ENCODE data around the gene SLC25A26.
"Not testable (repeated sequence)": the region's sequence is repeated elsewhere in the genome, so short reads cannot be mapped to it uniquely, and the experiment has no call there.

The SLC25A26 gene, protein sequence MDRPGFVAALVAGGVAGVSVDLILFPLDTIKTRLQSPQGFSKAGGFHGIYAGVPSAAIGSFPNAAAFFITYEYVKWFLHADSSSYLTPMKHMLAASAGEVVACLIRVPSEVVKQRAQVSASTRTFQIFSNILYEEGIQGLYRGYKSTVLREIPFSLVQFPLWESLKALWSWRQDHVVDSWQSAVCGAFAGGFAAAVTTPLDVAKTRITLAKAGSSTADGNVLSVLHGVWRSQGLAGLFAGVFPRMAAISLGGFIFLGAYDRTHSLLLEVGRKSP

DNA sequence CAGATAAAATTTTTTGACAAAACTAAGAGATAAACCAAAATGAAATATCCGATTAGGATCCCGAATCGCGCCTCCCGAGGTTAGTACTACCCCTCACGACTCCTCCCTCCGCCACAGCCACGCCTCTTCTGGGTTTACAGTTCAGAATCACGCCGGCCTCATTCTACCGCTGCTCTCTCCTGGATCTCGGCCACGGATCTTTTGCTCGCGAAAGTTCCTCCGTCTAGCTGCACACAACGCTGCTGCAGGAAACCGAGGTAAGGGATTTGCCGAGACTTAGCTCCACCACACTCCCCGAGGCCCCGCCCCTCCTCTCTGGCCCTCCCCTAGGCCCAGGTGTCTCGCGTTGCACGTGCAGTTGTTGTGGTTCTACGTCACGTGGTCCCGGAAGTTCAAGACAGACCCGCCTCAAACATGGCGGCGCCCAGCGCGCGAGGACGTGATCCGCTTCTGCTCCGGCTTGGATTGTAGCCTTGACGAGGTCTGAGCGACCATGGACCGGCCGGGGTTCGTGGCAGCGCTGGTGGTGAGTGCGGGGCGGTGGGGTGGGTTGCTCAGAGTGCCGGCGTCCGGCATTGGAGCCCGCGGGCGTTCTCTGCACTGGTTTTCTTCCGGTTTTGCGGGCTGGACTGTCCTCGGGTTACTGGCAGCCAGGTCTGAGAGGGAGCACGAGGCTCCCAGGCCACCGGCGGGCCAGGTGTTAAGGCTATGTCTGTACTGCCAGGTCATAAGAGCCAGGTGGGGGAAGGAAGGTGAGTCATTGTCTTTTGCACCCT is at the start of gene SLC25A26:
SLC25A26 (plus strand) TSS at position 400 of the 776 bp plus-strand sequence; CDS start at position 494, 94 bp downstream.
- peak; percentile 74 for DNase-seq

DNA sequence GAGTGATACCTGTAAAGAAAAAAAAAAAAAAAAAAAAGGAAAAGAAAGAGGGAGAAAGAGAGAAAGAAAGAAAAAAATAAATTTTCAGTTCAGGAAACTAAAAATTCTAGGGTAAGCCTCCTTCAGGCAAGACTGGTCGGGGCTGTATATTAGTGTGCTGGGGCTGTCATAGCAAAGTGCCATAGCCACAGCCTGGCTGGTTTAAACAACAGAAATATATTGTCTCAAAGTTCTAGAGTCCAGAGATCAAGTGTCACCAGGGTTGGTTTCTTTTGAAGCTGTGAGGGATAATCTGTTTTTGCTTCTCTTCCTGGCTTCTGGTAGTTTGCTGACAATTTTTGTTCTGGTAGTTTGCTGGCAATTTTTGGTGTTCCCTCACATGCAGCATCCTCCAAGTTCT is 48.4 kb upstream of the SLC25A26 start:
- no peak for DNase-seq

DNA sequence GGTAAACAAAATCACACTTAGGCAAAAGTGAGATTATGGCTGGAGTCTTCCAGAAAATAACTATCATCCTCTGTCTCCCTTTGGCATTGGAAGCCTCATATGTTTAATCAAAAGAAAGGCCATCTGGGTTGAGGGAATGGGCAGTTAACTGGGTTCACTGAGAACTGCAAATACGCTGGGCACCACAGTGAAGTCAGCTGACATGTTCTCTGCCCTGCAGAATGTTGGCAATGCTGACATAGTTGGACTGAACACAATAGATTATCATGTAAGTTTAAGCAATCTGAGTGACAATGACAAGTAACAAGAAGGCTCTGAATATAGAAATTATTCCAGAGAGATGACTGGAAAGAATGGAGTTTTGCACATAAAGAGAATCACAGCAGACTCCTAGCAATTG is 43.8 kb upstream of the SLC25A26 start:
- DNase-seq: no peak

DNA sequence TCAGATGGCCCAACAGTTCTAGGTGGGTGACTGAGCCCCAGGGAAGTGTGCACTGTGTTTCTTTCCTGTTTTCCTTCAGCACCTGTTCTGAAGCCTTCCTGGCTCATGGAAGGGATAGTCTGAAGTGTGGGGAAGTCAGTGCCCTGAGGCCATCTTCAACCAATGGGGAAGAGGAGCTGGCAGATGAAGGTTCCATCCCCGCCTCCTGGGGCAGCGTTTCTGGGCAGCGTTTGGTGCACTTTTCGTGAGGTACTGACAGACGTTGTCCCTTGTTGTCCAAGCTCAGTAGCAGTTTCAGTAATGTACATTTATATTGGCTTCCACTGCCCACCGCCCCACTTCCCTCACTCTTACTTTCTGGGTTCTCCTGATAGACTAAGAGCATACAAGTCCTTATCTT is 42.6 kb upstream of the SLC25A26 start:
- no peak for DNase-seq

DNA sequence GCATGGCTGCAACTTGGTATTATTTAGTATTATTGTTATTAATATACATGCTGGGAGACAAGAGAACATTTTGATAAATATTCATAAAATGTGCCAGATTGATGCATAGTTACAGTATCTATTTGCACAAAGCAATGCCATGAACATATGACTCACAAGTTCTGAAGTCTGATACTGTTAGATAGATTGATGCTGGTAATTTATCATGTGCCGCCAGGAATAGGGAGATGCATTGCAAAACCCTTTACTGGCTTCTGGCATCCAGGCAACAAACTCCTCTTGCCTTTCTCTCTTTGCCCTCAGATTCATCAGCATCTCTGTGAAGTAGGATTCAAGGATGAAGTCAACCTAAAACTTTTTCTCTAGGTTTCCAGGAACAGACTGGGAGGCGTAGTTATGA is 41.0 kb upstream of the SLC25A26 start:
- no peak for DNase-seq

DNA sequence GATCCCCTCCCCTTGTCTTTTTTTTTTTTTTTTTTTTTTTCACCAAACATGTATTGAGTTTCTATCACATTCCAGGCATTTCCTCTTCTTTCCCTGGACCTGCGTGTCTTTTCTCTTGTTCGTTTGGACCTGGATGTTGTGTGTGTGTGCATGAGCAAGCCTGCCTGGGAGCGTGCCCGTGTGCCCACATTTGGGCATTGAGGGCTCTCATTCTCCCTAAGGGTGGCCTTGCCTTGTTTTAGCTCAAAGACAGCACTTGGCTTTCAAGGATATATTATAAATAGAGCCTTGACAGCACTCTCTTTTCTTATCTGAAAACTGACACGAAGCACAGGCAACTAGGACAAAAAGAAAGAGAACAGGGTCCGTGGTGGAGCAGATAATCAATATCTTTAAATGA is 39.0 kb upstream of the SLC25A26 start:
- DNase-seq: no peak

DNA sequence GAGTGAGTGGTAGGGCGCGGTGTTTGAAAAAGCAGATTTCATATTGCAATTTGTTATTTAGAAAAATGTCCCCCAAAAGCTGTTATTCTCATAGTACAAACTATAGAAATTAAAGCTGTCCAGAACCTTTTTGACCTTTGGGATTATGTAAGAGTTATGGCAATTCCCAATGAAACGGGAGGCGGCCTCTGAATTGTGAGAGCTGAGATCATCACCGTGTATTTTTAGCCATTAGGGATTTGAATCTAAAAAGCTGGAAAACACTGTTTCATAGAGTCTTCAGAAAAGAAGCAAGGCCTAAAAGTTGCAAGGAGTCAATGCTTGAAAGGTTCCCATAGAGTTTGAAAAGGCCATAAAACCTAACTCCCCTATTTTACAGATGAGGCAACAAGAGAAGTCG is 38.6 kb upstream of the SLC25A26 start:
- DNase-seq: no peak

DNA sequence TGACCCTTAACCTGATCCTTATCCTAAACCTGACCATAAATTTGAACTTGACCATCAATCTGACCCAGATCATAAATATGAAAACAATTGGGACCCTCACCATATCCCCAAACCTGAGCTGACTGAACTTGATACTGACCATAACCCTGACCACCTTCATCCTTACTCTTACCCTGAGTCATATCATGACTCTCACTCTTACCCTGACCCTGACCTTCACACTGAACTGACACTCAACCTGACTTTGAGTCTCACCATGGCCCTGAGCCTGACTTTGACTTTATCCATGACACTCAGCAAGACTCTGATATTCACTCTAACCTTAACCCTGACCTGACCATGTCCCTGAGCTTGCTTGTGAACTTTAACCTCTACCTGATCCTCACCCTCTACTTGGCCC is 34.3 kb upstream of the SLC25A26 start:
- DNase-seq: no peak

DNA sequence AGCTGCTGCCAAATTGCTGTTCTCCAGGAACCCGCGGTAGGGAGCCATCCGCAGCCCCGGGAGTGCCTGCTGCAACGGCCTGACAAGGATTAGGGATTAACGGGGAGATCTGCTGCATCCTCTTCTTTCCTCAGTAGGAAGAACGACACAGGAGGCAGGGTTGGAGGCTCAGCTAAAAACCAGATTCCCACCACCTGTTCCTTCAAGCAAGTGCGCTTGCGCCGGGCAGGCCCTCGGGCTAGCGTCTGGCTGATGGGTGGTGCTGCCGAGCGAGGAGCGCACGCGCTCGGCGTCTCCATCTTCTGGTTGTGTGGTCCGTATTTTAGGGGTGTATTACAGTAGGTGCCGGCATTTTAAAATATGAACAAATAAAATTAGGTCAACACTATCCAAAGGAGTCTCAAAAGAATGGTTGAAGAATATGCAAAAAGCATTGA is 25.4 kb upstream of the SLC25A26 start:
- DNase-seq: no peak

DNA sequence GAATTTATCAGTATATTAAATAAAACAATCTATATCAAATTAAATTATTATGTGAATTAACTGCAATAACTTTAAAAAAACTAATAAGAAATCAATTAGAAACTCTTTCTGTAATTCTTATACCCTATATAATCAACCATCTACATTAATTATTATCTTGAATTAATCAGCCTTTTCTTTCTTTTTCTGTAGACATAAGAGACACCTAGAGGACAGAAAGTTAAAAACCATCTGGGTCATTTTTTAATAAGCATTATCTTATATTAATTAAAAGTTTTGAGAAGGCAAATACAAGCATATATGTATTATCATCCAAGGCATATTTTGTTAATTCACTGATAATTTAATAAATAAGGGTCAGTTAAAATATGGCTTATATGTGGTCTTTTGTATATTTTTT is 24.2 kb upstream of the SLC25A26 start:
- no peak for DNase-seq

DNA sequence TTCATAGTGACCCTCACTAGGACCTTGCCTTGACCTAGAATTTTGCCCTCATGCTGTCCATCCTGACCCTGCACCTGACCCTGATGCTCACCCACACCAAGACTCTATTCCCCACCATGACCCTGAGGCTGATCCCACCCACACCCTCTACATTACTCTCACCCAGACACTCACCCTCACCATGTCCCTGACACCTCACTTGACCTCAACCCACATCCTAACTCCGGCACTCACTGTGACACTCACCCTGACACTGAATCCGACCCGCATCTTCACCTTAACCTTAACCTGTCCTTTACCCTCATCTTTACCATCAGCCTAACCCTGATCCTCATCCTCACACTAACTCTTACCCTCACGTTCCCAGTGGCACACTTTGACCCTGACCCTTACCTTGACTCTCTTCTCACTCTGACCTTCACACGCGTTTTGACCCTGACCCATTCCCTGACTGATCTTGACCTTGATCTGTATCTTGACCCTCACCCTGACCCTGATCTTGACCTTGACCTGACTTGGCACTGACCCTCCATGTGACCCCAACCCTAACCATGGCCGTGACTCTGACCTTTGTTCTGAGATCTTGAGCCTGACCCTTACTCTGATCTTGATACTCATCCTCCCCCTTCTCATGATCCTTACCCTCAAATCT is 22.2 kb upstream of the SLC25A26 start:
- DNase-seq: no peak

DNA sequence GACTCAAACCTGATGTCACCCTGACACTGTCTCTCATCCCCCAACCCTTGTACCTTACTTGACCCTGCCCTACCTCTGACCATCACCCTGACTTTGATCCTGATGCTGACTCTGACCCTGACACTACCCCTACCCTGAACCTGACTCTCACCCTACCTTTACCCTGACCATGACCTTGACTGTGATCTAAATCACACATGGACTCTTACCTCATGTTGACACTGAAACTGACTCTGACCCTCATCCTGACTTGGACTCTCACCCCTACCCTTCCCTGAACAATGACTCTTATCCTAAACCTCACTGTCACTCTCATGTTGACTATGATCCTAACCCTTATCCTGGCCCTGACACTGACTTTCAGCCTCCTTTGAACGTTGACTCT is 21.7 kb upstream of the SLC25A26 start:
- no peak for DNase-seq

DNA sequence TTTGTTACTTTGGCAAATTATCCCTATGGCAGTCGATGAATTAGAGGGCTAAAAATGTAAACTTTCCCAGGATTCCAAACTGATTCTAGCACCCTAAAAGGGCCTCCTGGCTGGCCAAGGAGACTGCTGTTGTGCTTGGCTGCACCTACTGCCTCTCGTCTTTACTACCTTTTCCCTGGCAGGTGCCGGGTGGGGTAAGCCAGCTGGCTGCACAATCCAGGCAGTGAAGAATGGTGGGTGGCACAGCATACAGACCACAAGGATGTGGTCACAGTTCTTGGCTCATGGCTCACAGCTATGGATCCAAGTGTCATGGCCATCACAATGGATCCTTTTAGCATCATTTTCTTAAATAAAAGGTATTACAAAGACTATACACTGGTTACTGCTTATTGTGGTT is 20.7 kb upstream of the SLC25A26 start:
- DNase-seq: no peak

DNA sequence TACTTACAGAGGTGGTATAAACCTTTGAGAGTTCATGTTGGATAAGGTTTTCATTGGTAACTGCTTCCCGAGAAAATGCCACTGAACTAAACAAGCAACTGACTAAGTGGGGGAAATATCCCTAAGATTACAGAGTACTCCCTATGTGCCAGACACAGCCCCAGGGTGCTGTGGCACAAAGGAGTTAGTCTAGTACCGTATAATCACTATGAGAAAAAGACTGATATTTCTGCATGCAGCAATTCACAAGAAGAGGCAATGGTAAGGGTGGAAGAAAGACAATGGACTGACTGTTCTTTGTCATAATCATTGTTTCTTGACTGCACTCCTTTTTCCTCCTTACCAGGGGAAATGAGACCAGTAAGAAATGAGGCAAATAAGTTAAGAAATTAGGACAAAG is 20.0 kb upstream of the SLC25A26 start:
- DNase-seq: no peak

DNA sequence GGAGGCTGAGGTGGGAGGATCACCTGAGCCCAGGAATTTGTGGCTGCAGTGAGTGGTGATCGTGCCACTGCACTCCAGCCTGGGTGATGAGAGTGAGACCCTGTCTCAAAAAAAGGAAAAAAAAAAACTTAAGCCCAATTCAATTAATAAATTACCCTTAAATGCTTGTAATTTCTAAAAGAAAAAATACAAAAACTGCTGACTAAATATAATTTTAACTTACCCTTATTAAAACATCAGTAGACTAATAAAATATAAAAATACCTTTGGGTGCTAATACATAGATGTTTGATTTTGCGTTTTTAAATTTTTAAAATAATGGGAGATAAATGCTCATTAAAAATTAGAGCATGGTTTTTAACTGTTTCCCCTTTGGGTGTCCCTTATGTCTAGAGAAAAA is 17.5 kb upstream of the SLC25A26 start:
- no peak for DNase-seq

DNA sequence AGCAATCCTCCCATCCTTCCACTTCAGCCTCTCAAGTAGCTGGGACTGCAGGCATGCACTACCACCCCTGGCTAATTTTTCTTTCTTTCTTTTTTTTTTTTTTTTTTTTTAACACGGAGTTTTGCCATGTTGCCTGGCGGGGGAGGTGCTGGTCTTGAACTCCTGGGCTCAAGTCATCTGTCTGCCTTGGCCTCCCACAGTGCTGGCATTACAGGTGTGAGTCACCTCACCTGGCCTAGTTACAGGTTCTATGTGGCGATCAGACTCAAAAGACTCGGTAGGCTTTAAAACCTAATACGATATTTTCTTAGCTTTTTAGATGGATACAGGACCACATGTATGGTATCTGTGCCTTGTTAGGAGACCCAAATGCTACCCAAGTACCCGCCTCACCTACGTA is 14.0 kb upstream of the SLC25A26 start:
- no peak for DNase-seq

DNA sequence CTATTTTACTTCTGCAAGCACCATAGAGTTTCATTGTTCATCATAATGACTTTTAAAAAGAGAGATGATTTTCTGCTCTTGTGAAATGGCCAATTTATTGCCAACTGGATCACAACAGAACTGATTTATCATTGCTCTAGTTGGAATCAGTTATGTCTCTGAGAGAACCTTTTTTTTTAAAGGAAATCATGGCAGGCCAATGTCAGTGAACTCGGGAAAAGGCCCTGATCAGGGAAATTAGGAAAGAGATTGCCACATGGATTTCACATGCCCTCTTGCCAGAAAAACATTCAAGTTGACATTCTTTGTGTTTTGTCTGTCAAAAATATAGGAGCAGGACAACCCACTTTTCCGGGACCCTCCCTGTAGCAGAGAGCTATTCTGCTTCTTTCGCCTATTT is 12.6 kb upstream of the SLC25A26 start:
- no peak for DNase-seq

DNA sequence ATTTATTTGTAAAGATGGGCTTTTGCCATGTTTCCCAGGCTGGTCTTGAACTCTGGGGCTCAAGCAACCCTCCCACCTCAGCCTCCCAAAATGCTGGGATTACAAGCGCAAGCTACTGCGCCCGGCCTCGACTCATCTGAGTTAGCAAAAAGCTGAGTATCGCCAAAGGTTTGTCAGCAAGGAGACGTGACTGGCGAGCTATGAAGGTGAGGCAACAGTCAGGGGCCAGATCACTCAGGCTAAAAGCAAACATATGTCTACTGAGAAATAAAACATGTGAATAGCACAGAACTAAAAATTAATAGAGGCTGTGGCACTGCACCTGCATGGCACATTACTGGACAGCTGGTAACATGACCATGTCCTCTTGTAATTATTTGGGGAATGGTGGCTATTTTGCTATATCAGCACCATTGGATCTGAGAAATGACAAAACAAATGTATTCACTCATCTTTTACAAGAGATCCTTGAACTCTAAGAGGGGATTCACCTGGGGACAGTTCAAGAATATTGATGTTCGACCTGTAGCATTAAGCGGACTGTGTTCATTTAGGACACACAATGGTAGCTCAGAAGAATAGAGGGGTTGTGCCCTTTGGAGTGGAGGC is 10.0 kb upstream of the SLC25A26 start:
- DNase-seq: no peak

DNA sequence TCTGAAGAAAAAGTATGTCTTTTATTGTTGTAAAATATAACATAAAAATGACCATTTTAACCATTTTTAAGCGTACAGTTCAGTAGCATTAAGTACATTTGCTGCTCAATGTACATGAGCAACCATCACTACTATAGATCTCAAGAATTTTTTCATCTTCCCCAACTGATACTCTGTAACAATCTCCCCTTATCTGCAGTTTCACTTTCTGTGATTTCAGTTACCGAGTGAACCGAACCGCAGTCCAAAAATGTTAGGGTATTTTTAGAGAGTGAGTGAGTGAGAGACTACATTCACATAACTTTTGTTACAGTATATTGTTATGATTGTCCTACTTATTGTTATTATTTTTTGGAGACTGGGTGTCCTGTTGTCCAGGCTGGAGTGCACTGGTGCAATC is 9.0 kb upstream of the SLC25A26 start:
- no peak for DNase-seq

DNA sequence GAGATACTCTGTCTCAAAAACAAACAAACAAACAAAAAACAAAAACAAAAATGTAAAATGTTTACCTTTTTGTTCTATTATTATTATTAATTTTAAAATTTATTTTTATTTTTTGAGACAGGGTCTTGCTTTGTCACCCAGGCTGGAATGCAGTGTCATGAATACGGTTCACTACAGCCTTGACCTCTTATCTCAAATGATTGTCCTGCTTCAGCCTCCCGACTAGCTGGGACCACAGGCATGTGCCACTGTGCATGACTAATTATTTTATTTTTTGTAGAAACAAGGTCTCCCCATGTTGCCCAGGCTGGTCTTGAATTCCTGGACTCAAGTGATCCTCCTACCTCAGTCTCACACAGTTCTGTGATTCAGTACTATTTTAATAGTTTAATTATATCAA is 5.7 kb upstream of the SLC25A26 start:
- DNase-seq: no peak

DNA sequence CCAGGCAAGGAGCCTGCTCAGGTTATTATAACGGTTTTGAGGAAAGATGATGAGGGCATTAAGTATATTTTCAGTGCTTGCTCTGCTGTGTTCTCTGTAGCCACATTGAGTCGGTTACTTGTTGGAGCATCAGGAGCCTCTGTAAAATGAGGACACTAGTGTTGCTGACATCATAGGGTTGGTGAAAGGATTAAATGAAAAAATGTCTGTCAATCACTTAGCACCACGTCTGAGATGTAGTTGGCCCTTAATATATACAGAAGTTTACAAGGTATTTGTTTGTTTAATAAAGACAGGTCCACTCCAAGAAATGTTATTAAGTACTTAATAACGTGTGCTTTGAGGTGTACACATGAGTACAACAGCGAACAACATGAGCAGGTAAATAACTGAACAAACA is 735 bp upstream of the SLC25A26 start:
- peak; percentile 2 for DNase-seq

DNA sequence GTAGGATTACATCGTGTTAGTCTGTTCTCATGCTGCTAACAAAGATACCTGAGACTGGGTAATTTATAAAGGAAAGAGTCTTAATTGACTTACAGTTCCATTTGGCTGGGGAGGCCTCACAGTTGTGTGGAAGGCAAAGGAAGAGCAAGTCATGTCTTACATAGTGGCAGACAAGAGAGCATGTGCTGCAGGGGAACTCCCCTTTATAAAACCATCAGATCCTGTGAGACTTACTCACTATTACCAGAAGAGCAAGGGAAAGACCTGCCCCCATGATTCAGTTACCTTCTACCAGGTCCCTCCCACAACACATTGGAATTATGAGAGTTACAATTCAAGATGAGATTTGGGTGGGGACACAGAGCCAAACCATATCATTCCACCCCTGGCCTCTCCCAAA is 3.4 kb downstream of the SLC25A26 start:
- DNase-seq: no peak

DNA sequence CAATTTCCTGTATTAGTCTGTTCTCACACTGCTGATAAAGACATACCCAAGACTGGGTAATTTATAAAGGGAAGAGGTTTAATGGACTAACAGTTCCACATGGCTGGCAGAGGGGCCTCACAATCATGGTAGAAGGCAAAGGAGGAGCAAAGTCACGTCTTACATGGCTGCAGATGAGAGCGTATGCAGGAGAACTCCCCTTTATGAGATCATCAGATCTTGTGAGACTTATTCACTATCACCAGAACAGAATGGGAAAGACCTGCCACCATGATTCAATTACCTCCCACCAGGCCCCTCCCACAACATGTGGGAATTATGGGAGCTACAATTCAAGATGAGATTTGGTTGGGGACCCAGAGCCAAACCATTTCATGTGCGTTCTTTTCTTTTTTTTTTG is 5.3 kb downstream of the SLC25A26 start:
- not testable (repeated sequence) for DNase-seq

DNA sequence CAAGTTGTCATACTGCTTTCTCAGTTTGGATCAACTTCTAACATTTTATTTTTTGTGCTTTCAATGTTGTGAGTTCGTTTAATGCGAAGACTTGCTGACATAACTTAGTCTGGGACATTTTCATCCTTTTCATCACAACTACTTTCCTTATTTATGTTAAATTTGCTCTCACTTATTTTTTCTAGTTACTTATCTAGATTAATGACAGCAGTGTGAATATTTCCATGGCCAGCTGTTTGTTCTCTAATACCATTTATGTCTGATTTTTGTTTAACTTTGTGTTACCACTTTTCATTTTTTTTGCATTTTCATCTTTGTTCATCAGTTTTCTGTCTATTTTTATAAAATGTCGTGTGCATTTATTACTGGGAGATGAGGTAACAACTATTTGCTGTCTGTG is 6.2 kb downstream of the SLC25A26 start:
- DNase-seq: no peak

Measured in NCI-H510A (cell line).